SK-N-SH (cell line): ENCODE results near the gene GALNT11.

Experiments used
- CTCF ChIP-seq: fragments of 200-600 bp; sonication (generic); IDR thresholded peaks from 2 replicates; pipeline ENCODE4 v1.6.1; 2017; ENCODE audit warnings: antibody characterized with exemption, mild to moderate bottlenecking, moderate library complexity
- GATA2 ChIP-seq: sonication (generic); formaldehyde crosslinking; IDR thresholded peaks from 2 replicates; pipeline ENCODE4 v1.5.0; 2020; ENCODE audit warnings: mild to moderate bottlenecking, missing genetic modification reagents
- JUND ChIP-seq: IDR thresholded peaks from 2 replicates; pipeline ENCODE4 v1.4.0; 2012
- RCOR1 ChIP-seq: fragments of 150-350 bp; IDR thresholded peaks from 2 replicates; pipeline ENCODE4 v1.6.1; 2017; ENCODE audit warnings: antibody characterized with exemption, low read length
- ZBTB33 ChIP-seq: IDR thresholded peaks from 2 replicates; pipeline ENCODE4 v1.4.0; 2012; ENCODE audit warnings: low read depth, borderline replicate concordance
- TF ChIP-seq, protein P1 (sequence below): IDR thresholded peaks from 2 replicates; pipeline ENCODE4; 2012

DNA sequence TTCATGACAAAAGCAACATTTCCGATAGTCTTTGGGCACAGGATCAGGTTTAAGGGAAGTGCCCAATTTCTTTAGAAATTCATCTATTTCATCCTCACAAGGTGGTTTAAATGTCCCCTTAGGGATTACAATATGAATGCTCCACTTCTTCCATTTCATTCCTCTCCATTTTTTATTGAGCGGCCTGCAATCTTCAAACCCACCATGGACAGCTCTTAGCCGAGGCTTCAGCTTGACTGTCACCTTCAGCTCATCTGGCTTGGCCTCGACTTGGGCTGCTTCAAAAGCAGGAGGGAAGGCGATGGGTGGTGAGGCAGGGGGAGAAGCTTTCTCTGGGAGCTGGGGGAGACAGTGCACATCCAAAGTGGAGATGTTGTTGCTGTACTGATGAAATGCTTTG, 123.2 kb downstream of the GALNT11 start:
- TF ChIP-seq JUND (no peak), CTCF (no peak), ZBTB33 (no peak), GATA2 (no peak), RCOR1 (no peak)
- TF ChIP-seq, protein P1, sequence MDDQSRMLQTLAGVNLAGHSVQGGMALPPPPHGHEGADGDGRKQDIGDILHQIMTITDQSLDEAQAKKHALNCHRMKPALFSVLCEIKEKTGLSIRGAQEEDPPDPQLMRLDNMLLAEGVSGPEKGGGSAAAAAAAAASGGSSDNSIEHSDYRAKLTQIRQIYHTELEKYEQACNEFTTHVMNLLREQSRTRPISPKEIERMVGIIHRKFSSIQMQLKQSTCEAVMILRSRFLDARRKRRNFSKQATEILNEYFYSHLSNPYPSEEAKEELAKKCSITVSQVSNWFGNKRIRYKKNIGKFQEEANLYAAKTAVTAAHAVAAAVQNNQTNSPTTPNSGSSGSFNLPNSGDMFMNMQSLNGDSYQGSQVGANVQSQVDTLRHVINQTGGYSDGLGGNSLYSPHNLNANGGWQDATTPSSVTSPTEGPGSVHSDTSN, result no peak
